Measurements from ENCODE around the gene ZBTB20. TPM values are rescaled to one million over a fixed set of nuclear protein-coding genes. Genes with fewer than 3 reads are reported as not detected.

The ZBTB20 gene
- polyA plus RNA-seq, 1 donor from 2014 or later, result 4.8 TPM

GRCh38 chr3:114313426-114313825 is 833.7 kb downstream of the ZBTB20 start:
- Histone ChIP-seq H3K27ac (ENCODE audit: low read length) (no peak overlapping the region), H3K9ac (ENCODE audit: low read length) (no peak overlapping the region), H3F3A (ENCODE audit: insufficient read depth, low read length, poor library complexity, severe bottlenecking) (no peaks in the 10 kb centered on the region), H3K36me3 (ENCODE audit: insufficient read depth, low read length) (no peaks in the 10 kb centered on the region), H3K27me3 (ENCODE audit: insufficient read depth, low read depth, low read length) (no peaks in the 10 kb centered on the region), H3K9me2 (ENCODE audit: insufficient read depth, low read length) (no peaks in the 10 kb centered on the region), H4K20me1 (ENCODE audit: insufficient read depth) (no peaks in the 10 kb centered on the region), H3K79me2 (replicated peaks; ENCODE audit: insufficient read depth, low read length) (no peaks in the 10 kb centered on the region), H3K9me3 (ENCODE audit: low read length) (no peaks in the 10 kb centered on the region), H2AFZ (ENCODE audit: low read depth, low read length) (no peak overlapping the region), H3K4me3 (ENCODE audit: low read length) (no peak overlapping the region), H3K4me2 (ENCODE audit: low read length) (no peak overlapping the region)
- no peak for TF ChIP-seq REST (IDR thresholded peaks at IDR 0.05; ENCODE audit: borderline replicate concordance)
- no peak for TF ChIP-seq TAF1 (IDR thresholded peaks at IDR 0.05; ENCODE audit: low read depth)
- no peak for TF ChIP-seq SMC3 (conservative IDR thresholded peaks at IDR 0.05; ENCODE audit: poor library complexity)
- TF ChIP-seq EZH2 (IDR thresholded peaks at IDR 0.05; ENCODE audit: borderline replicate concordance, insufficient read depth, low read length, poor library complexity, severe bottlenecking), result no peak
- TF ChIP-seq EP300 (conservative IDR thresholded peaks at IDR 0.05; ENCODE audit: poor library complexity, severe bottlenecking), result no peak
- TF ChIP-seq CTCF (IDR thresholded peaks at IDR 0.05; ENCODE audit: poor library complexity, severe bottlenecking), result no peak
- no peak for TF ChIP-seq RAD21 (conservative IDR thresholded peaks at IDR 0.05)
- TF ChIP-seq MXI1 (conservative IDR thresholded peaks at IDR 0.05; ENCODE audit: poor library complexity, severe bottlenecking), result no peak
- TF ChIP-seq POLR2AphosphoS5 (IDR thresholded peaks at IDR 0.05), result no peak

- Histone ChIP-seq H3F3A (ENCODE audit: insufficient read depth, low read length, poor library complexity, severe bottlenecking) (no peaks in the 10 kb centered on the region), H3K27ac (ENCODE audit: low read length) (no peak overlapping the region), H3K4me2 (ENCODE audit: low read length) (no peak overlapping the region), H3K27me3 (ENCODE audit: insufficient read depth, low read depth, low read length) (no peaks in the 10 kb centered on the region), H3K36me3 (ENCODE audit: insufficient read depth, low read length) (no peaks in the 10 kb centered on the region), H3K9me2 (ENCODE audit: insufficient read depth, low read length) (no peaks in the 10 kb centered on the region), H3K9me3 (ENCODE audit: low read length) (no peaks in the 10 kb centered on the region), H2AFZ (ENCODE audit: low read depth, low read length) (no peak overlapping the region), H3K79me2 (replicated peaks; ENCODE audit: insufficient read depth, low read length) (no peaks in the 10 kb centered on the region), H3K4me3 (ENCODE audit: low read length) (no peak overlapping the region), H4K20me1 (ENCODE audit: insufficient read depth) (no peaks in the 10 kb centered on the region), H3K9ac (ENCODE audit: low read length) (no peak overlapping the region)
- no peak for TF ChIP-seq EP300 (conservative IDR thresholded peaks at IDR 0.05; ENCODE audit: poor library complexity, severe bottlenecking)
- no peak for TF ChIP-seq MXI1 (conservative IDR thresholded peaks at IDR 0.05; ENCODE audit: poor library complexity, severe bottlenecking)
- TF ChIP-seq TAF1 (IDR thresholded peaks at IDR 0.05; ENCODE audit: low read depth), result no peak
- TF ChIP-seq REST (IDR thresholded peaks at IDR 0.05; ENCODE audit: borderline replicate concordance), result no peak
- no peak for TF ChIP-seq SMC3 (conservative IDR thresholded peaks at IDR 0.05; ENCODE audit: poor library complexity)
- TF ChIP-seq POLR2AphosphoS5 (IDR thresholded peaks at IDR 0.05), result no peak
- no peak for TF ChIP-seq CTCF (IDR thresholded peaks at IDR 0.05; ENCODE audit: poor library complexity, severe bottlenecking)
- no peak for TF ChIP-seq EZH2 (IDR thresholded peaks at IDR 0.05; ENCODE audit: borderline replicate concordance, insufficient read depth, low read length, poor library complexity, severe bottlenecking)
- TF ChIP-seq RAD21 (conservative IDR thresholded peaks at IDR 0.05), result no peak
These were observed 836.4 kb downstream of the ZBTB20 start for GRCh38 chr3:114310695-114311094.

Measured in neural cell (in vitro differentiated cells).